NCI-H146 treated with DMSO at 0.1 percent for 48 hours (cell line): ENCODE data around the gene OXCT1.
"Not testable (repeated sequence)": the region's sequence is repeated elsewhere in the genome, so short reads cannot be mapped to it uniquely, and the experiment has no call there.

Experiments used
- DNase-seq: peaks from one replicate; lab custom pipeline; 2025; ENCODE audit not compliant: unreplicated experiment; lab: John Stamatoyannopoulos, UW

The OXCT1 gene

DNA sequence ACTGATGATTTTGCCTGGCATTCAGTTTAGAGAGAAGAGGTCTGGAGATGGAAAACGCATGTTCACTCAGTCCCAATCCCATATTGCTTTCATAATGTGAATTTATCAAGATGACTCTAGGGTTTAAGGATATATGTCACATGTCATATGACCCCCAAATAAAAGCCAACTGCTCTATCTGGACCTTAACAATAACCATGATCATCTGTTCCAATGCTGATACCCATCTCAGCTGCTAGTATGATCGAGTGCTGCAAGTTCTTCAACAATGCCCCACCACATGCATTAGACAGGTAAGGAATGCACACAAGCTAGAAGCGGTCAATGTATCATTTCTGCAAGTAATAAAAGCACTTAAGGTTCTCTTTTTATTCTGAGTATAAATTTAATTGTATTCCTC lies 91.8 kb downstream of the OXCT1 start:
- no peak for DNase-seq

DNA sequence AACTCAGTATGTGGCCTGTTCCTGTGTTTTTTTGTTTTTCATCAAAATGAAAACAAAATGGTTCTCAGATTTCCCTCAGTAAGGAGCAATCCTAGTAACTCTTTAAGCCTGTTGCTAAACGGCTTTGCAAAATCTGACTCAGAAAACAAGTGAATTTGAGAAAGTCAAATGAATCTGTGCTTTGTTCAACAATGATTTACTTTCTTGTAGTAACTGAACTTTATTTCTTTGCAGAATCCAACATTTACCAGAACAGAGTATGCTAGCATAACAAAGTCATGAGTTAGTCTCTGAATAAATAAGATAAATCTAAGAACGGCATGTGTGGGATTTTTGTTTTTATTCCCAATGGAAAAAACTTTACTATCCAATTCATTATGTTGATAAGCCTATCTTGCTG lies 93.8 kb downstream of the OXCT1 start:
- DNase-seq: no peak

DNA sequence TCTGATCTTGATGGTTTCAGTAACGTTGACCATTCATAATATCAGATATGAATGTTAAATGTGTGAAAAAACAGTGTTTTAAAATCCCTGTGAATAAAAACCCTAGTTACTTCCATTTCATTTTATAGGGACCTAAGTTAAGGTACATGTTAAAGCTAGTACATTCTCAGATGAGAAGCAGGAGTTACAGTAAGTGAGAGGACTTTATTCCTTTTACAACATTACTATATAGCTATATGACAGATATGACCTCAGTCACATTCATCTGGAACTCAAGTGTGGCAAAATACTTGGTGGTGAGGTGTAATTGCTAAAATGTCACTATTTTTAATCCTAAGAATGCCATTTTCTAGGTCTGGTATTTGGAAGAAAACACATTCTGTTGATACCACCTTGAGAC lies 96.4 kb downstream of the OXCT1 start:
- no peak for DNase-seq

DNA sequence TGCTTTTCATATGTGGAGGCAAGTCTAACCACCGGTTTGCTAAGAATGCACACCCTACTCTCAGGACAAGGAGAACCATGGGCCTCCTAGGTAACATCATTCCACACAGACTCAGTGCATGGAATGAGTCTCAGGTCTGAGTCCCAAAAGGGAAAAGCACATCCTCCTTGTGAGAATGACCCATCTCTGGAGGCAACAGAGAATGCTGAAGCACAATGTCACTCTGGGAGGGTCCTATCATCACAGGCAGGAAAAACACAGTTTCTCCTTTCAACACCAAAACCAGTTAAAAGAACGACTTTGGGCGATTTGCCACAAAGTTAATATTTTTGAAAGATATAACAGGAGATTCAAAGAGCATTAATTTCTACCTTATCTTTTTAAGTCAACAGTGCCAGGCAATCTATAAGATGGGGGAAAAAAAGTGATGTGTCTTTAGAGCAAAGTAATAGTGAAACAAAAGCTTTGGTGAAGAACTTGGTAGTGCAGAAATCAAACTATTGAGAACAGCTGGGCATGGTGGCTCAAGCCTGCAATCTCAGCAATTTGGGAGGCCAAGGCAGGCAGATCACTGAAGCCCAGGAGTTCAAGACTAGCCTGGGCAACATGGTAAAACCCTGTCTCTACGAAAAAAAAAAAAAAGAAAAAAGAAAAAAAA lies 97.3 kb downstream of the OXCT1 start:
- DNase-seq: no peak

DNA sequence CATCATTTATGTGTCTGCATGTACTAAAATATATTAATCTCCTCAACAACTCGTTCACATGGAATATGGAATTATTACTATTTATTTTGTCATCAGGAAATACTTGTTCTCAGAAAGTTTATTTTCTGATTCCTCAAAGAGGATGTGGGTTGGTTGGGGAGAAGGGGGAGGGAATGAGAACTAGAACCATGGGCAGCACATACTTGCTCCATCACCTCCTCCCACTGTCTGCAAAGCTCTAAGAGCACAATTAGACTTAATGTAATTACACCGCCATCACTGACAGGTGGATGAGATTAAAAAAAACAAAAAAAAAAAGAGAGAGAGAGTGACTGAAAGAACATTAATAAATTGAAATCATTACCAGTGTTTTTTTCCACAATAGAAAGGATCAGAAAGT lies 98.2 kb downstream of the OXCT1 start:
- peak; percentile 33 for DNase-seq

DNA sequence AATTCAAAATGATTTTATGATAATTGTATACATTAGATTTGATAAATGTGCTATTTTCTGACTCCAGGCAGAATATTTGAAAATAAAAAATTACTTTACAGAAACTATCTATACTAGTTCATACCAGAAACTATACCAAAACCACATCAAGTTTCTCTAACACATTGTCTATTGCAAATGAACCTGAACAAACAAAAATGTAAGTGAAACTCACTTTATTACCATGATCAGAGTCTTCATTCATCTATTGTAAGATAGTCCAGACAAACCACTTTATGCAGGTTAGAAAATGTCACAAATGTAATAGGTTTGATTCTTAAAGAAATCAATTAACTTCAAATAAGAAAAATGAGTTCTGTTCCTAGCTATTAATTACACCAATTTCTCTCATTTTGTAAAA lies 99.4 kb downstream of the OXCT1 start:
- no peak for DNase-seq

DNA sequence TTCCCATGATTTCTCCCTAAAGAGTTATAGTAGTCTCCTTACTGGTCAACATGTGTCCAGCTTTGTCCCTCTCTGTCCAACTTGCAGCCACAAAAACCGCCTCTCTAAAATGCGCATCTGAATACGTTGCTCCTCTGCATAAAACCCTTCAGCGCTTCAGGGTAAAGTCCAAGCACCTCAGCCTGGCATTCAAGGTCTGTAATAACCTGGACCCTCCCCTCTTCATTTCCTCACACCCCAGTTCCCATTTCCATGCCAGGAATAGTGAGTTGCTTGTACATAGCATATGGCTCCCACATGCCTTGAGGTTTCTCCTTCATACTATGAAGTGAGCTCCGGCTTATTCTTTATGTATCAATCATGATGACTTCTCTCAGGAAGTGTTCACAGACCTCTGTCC lies 101.5 kb downstream of the OXCT1 start:
- no peak for DNase-seq

DNA sequence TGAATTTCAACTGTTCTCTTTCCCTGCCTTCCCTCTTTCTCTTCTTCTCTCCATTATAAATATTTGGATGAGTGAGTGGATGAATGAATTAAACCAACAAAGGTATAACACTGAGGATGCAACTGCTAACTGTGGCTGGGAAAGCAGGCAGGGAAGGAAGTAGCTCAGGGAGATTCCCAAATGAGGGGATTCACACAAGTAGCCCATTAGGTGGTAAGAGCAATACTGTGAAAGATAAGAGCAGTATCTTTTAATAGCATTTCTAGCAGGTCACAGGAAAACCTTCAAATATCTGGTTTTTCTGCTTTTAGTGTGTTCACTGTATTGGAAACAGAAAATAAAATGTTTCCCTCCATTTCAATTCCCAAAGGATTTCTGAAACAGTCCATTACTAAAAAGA lies 105.6 kb downstream of the OXCT1 start:
- DNase-seq: no peak

DNA sequence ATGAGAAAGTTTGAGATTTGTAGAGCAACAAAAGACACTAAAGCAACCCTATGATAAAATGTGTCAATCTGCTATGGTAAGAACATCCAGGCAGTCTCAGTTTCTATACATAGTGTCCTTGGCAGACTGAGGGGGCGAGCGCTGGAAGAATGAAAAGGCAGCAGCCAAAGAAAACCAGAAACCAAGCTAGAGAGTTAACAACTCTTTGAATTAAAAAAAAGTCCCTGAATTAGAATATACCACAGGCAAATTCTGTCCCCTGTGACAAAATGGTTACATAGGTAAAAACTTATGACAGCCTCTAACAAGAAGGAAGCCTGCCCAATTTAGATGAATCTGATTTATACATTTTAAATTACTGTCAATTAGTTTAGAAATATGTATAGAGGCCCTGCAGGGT lies 106.7 kb downstream of the OXCT1 start:
- DNase-seq: no peak

DNA sequence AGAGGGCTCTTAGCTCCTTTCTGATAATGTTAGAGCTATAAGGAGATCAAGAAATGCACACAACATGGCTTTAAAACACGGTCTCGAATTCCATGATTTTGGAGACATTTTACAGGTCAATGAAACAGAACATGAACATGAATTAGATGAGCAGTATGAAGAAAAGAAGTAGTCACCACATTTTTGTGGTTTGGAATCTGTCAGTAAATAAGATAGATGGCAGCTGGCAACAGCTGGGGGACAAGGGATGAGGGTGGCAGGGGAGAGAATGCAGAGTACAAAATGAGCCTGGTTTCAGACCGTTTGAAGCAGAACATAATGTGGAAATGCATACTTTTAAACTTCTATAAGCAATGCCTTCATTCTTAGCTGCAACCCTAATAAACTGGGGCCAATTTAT lies 107.1 kb downstream of the OXCT1 start:
- DNase-seq: no peak

DNA sequence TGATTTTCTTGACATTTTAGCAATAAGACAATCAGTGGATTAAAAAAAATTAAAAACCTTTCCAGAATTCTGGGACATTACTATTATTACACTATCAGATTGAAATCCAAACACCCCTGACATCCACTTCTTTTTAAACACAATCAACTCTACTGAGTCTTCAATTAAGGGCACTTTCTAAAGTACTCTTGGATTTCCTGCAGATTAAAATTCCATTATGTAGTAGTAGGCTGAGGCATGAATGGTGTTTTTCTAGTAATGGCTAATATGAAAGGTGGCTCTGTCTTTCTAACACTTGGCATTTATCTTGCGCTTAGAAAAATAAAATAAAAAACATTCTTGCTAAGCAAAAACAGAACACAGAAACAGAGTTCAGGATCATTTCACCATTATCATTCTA lies 107.8 kb downstream of the OXCT1 start:
- no peak for DNase-seq

DNA sequence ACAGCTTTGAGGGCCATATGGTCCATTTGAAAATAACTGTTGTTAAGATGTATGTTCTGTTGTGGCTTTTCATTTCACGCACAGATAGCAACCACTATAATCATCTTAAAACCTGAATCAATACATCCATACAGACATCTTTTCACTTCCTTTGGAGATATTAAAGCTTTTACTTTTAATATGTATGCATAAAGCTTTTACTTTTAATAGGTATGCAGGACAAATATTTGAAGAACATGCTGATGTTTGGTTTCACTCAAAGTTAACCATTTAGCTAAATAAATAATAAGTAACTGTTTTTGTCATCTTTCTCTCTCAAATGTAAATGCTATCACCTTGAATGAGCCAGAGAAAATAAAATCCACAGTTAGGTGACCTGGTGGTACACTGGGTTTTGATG lies 108.6 kb downstream of the OXCT1 start:
- DNase-seq: no peak

DNA sequence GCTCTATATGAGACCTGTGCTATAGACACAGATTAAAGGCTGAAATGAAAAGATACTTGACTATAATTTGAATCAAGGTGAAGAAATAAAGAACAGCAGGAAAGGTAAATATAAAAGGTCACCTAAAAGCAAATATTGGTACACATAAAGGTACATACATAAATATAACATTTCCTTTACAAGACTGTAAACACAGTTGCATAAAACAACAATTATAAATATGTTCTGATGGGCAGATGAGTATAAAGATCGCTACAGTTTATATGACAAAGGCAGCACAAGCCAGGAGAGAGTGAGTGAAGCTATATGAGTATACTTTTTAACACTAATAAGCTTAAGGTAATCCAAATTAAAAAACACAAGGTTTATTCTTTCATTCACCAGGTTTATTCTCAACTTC lies 114.5 kb downstream of the OXCT1 start:
- no peak for DNase-seq

DNA sequence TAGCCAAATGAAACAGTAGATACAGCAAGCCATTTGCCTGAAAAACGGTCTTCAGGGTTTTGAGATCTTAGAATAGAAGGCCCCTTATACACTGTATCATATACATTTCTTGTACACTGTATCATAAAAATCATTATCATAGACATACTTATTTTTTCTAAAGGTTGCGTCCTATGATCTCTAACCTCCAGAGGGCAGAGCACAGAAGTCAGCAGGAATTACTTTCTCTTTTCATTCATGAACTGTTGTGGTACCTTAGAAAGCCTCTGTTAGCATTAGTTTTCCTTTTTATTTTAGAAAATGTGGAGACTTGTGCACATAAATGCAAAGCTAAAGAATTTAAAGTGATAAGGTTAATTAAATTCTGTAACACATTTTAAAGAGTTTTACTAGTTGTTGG lies 115.4 kb downstream of the OXCT1 start:
- no peak for DNase-seq

DNA sequence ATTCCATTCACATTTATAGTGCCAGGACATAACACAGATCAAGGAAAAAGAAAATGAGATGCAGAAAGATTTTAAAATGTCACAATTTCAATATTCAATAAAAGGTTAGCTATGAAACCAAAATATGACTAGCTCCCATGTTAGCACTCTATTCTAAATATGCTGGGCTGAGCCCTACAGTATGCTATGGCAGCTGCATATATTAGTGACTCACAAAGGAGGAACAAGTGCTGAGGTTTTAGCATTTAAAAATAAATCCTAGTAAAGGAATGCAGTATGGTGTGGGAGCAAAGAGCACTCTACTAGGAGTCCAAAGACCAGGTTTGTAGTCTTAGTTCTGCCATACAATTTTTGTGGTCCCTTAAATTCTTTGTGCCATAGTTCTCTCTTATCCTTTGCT lies 118.4 kb downstream of the OXCT1 start:
- DNase-seq: no peak

DNA sequence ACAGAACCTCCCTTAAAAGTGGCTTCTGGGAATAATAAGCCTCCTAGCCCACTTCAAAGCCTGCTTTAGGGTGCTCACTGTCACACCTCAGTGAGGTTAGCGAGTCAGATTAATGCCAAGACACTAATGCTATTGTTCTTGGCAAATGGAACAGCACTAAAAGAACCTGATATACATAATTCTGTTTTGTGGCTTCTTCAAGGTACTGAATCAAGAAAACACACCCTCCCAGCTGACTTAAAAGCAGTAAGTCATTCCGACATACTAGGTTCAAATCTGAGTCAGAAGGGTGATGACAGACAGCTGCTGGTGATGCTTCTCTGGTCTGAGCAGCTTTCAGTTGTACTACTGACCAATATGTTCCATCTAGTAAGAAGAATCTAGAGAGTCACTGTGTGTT lies 121.6 kb downstream of the OXCT1 start:
- DNase-seq: no peak

DNA sequence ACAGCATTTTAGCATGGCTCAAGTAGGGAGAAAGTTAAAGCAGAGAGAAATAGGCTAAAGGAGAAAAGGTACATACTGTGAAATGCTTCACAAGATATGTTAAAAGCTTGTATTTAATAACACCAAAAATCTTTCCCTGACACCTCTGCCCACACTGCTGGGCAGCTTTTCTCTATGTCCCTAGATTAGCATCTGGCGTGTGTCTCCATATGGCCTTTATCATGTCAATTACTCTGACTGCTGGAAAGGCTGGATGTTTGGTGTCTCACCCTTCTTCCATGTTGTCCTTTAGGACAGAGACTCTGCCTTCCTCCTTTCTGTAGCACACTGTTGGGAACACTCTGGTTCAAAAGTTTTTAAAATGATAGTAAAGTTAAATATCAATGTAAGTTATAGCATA lies 122.5 kb downstream of the OXCT1 start:
- DNase-seq: no peak

DNA sequence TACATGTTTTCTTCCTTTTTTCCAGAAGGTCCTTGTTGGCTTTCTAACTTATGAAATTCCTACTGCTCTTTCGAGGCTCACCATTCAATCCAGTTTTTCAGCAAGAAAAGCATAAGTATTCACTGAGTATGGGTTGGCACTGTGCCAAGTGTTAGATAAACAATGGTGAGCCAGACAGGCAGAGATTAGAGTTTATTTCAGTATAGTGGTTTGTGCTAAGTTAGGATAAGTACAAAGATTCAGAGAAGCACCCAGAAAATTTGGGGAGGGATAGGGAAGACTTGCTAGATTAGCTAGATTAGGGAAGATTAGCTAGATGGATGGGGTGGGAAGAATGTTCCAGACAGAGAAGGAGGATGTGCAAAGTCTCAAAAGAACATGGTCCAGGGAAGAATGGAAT lies 122.9 kb downstream of the OXCT1 start:
- no peak for DNase-seq

DNA sequence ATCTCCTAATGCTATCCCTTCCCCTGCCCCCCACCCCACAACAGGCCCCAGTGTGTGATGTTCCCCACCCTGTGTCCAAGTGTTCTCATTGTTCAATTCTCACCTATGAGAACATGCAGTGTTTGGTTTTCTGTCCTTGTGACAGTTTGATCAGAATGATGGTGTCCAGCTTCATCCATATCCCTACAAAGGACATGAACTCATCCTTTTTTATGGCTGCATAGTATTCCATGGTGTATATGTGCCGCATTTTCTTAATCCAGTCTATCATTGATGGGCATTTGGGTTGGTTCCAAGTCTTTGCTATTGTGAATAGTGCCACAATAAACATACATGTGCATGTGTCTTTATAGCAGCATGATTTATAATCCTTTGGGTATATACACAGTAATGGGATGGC lies 127.6 kb downstream of the OXCT1 start:
- DNase-seq: not testable (repeated sequence)

DNA sequence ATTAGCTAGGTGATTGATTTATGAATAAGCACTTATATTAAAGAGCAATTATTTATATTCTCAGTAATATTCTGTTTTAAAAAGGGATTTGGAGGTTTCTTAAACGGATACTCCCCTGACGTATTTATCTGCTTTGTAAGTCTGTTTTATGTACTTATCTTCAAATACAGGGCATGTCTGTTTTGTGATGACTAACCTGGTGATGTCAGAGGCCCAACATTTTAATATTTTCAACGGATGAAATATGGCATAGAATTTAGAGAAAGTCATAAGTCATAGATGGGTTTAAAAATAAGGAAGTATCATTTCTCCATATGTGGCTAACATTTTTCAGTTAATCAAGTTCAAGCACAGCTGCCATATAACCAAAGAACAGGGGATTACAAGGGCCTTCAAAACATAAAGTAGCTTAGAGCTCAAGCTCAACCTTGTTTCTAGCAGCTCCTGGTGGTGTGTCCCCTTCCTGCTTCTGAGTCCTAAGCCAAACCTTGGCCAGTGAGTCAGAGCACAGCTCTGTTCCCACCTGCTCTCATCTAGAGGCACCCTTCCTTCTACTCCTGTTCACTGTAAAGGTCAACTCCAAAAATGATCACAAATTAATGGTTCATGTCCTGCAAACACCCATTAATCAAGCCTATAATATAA lies 131.4 kb downstream of the OXCT1 start:
- DNase-seq: no peak

DNA sequence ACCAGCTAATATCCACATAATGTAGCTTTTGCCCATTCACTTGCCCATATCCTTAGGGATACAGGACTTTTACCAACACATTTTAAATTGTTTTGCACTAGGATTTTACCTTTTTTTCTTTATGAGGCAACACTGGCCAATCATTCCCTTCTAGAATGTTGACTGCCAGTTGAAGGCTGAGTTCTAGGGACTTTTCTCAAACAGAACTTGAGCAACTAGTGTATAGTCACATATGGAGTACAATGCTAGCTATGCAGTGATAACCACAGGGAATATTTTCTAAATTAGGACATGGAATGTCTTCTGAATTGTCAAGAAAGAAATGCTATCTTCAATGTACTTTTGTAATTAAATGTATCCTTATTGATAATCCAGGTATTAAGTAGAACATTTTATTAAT lies 133.6 kb downstream of the OXCT1 start:
- no peak for DNase-seq

DNA sequence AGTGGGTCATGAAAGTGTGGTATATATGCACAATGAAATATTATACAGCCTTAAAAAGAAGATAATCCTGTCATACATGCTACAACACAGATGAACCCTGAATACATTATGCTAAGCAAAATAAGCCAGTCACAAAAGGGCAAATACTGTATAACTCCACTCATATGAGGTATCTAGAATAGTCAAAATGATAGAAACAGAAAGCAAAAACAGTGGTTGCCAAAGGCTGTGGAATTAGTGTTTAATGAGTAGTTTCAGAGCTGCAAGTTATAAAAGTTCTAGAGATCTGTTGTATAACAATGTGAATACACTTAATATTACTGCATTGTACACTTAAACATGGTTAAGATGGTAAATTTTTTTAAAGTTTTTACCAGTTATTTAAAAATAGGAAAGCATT lies 135.0 kb downstream of the OXCT1 start:
- DNase-seq: no peak

DNA sequence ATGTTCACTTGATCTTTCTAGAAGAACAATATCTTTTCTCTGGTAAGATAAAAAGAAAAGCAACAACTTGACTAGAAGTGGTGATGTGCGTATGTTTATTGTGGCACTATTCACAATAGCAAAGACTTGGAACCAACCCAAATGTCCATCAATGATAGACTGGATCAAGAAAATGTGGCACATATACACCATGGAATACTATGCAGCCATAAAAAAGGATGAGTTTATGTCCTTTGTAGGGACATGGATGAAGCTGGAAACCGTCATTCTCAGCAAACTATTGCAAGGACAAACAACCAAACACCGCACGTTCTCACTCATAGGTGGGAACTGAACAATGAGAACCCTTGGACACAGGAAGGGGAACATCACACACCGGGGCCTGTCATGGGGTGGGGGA lies 140.8 kb downstream of the OXCT1 start:
- DNase-seq: not testable (repeated sequence)
